GM12878 (cell line): Measurements from ENCODE around the gene GORASP2. TPM values are rescaled to one million over a fixed set of nuclear protein-coding genes. Genes with fewer than 3 reads are reported as not detected.
A peak's percentile ranks its signal among the peaks of the same experiment; 100 is the strongest.

Experiments used
- CBFB ChIP-seq: IDR thresholded peaks from 2 replicates; pipeline ENCODE4 v1.6.1; 2016; ENCODE audit warnings: antibody characterized with exemption, low read depth
- E4F1 ChIP-seq: fragments of 450-650 bp; IDR thresholded peaks from 2 replicates; pipeline ENCODE4 v1.6.1; 2018; ENCODE audit warnings: borderline replicate concordance, mild to moderate bottlenecking; ENCODE audit not compliant: partially characterized antibody
- EED ChIP-seq: sonication (generic); IDR thresholded peaks from 2 replicates; pipeline ENCODE4 v1.6.1; 2016; ENCODE audit warnings: antibody characterized with exemption, low read depth
- FOXM1 ChIP-seq: IDR thresholded peaks from 2 replicates; pipeline ENCODE4 v1.6.1; 2012; ENCODE audit warnings: low read depth, mild to moderate bottlenecking, inconsistent platforms, low read length, moderate library complexity
- HCFC1 ChIP-seq: fragments of 150-350 bp; IDR thresholded peaks from 2 replicates; pipeline ENCODE4 v1.6.1; 2014; ENCODE audit warnings: low read length
- HDGF ChIP-seq: fragments of 450-650 bp; IDR thresholded peaks from 2 replicates; pipeline ENCODE4 v1.6.1; 2016; ENCODE audit warnings: antibody characterized with exemption
- HSF1 ChIP-seq: fragments of 150-350 bp; IDR thresholded peaks from 2 replicates; pipeline ENCODE4 v1.6.1; 2014; ENCODE audit warnings: mild to moderate bottlenecking, low read depth, low read length
- IRF3 ChIP-seq: fragments of 450-650 bp; IDR thresholded peaks from 2 replicates; pipeline ENCODE4 v1.6.1; 2014; ENCODE audit warnings: mild to moderate bottlenecking
- KDM1A ChIP-seq: fragments of 200-600 bp; sonication (generic); IDR thresholded peaks from 2 replicates; pipeline ENCODE4 v1.6.1; 2016; ENCODE audit warnings: borderline replicate concordance
- PRDM15 ChIP-seq: fragments of 450-650 bp; formaldehyde crosslinking; IDR thresholded peaks from 2 replicates; pipeline ENCODE4 v1.4.0; 2020; ENCODE audit warnings: mild to moderate bottlenecking, moderate library complexity
- RAD51 ChIP-seq: fragments of 450-650 bp; IDR thresholded peaks from 2 replicates; pipeline ENCODE4 v1.6.1; 2016; ENCODE audit warnings: moderate library complexity, mild to moderate bottlenecking, inconsistent platforms
- SMAD5 ChIP-seq: IDR thresholded peaks from 2 replicates; pipeline ENCODE4 v1.6.1; 2016; ENCODE audit warnings: antibody characterized with exemption, low read depth
- SP1 ChIP-seq: IDR thresholded peaks from one replicate; pipeline ENCODE4 v1.6.1; 2011; ENCODE audit warnings: low read depth, low read length
- STAT1 ChIP-seq: fragments of 450-650 bp; conservative IDR thresholded peaks from 2 replicates; pipeline ENCODE4 v1.6.1; 2014; ENCODE audit warnings: antibody characterized with exemption, mild to moderate bottlenecking
- TCF12 ChIP-seq: IDR thresholded peaks from 2 replicates; pipeline ENCODE4 v1.6.1; 2011; ENCODE audit warnings: low read depth, mild to moderate bottlenecking, low read length
- ZBTB4 ChIP-seq: fragments of 450-650 bp; formaldehyde crosslinking; IDR thresholded peaks from 2 replicates; pipeline ENCODE4 v1.4.0; 2022; ENCODE audit warnings: mild to moderate bottlenecking, moderate library complexity
- polyA plus RNA-seq, 11 experiments: library from polyadenylated mRNA; depleted of rRNA in 4 of 11; unstranded in 6 of 11; stranded (reverse) in 5 of 11; fragments of >200 nt; fragmentation: Nextera tagmentation in 4 of 11; fragmentation: Illumina TruSeq in 1 of 11; extraction: Ambion mirVana in 4 of 11; extraction: Trizol in 1 of 11; gene quantifications; 1 replicate in 1 of 11; 2 replicates in 10 of 11; pipeline versions ENCODE4 v1.2.1 to v1.2.3, GENCODE V29; 2011 to 2016; ENCODE audit warnings: inconsistent platforms in 2 of 11, missing spikeins in 2 of 11, low read depth in 1 of 11
- total RNA-seq, 4 experiments: library from RNA; depleted of rRNA in 3 of 4; stranded (reverse); fragments of >200 nt in 3 of 4; fragmentation: Illumina TruSeq in 1 of 4; extraction: Trizol in 1 of 4; gene quantifications; 2 replicates each; pipeline versions ENCODE4 v1.2.1 to v1.2.3, GENCODE V29; 2013 to 2021

GORASP2 gene
- total and polyA plus RNA-seq, 10 of the 15 experiments (the other 5 are each of a cell fraction or from before 2014, with no cell fraction given), result 26.3 to 169 (median 103) TPM

GRCh38 chr2:170973492-170974303, 44.6 kb downstream of the GORASP2 start (continued):
- no peak; the same call in 1 of the 2 replicates for TF ChIP-seq TCF12
- TF ChIP-seq ZBTB4 (CRISPR knock-in tag), result no peak
- no peak for TF ChIP-seq HSF1
- TF ChIP-seq SMAD5, result no peak
- TF ChIP-seq STAT1, result peak; percentile 83; the same call in 1 of the 2 replicates
- no peak for TF ChIP-seq RAD51
- TF ChIP-seq CBFB, result no peak; the same call in 1 of the 2 replicates
- TF ChIP-seq HDGF, result no peak
- peak; percentile 37; the same call in 1 of the 2 replicates for TF ChIP-seq FOXM1
- no peak for TF ChIP-seq KDM1A
- TF ChIP-seq EED, result peak; percentile 64
- peak; percentile 9; the same call in 1 of the 2 replicates for TF ChIP-seq HCFC1
- TF ChIP-seq IRF3, result 0 out of 2 replicates have a peak, but pooled peaks have one; percentile 36
- TF ChIP-seq SP1, result peak; percentile 73
- TF ChIP-seq E4F1, result no peak
- no peak for TF ChIP-seq PRDM15 (CRISPR knock-in tag)
